Cardiac fibroblast (primary cell): Measurements from ENCODE around the gene CAMKK2.
"Not testable (repeated sequence)": the region's sequence is repeated elsewhere in the genome, so short reads cannot be mapped to it uniquely, and the experiment has no call there.

Experiments
- DNase-seq, 2 donors: peaks; one replicate each; pipeline versions ENCODE4 v3.0.0 to v3.0.0-alpha.2; 2010; ENCODE audit warnings: low read depth in 2 of 2
- H3K4me3 ChIP-seq, 2 donors: replicated peaks in 1 of 2; 1 replicate in 1 of 2; 2 replicates in 1 of 2; pipeline ENCODE4 v1.5.1; 2011; ENCODE audit warnings: low read depth in 2 of 2, low read length in 2 of 2, mild to moderate bottlenecking in 2 of 2, moderate library complexity in 1 of 2
- CTCF ChIP-seq: IDR thresholded peaks from one replicate; pipeline ENCODE4 v1.5.1; 2011; ENCODE audit warnings: low read depth, mild to moderate bottlenecking, low read length, inconsistent platforms

Gene CAMKK2

GRCh38 chr12:121230538-121230907, 66.0 kb downstream of the CAMKK2 start:
- H3K4me3 ChIP-seq = no peak overlapping the region
- no peak for DNase-seq
- no peak for TF ChIP-seq CTCF

- not testable (repeated sequence) for H3K4me3 ChIP-seq
- DNase-seq = peak; percentile 81 to 84
- TF ChIP-seq CTCF = peak; percentile 94
Observed at GRCh38 chr12:121229826-121230537, 66.5 kb downstream of the CAMKK2 start.

DNA sequence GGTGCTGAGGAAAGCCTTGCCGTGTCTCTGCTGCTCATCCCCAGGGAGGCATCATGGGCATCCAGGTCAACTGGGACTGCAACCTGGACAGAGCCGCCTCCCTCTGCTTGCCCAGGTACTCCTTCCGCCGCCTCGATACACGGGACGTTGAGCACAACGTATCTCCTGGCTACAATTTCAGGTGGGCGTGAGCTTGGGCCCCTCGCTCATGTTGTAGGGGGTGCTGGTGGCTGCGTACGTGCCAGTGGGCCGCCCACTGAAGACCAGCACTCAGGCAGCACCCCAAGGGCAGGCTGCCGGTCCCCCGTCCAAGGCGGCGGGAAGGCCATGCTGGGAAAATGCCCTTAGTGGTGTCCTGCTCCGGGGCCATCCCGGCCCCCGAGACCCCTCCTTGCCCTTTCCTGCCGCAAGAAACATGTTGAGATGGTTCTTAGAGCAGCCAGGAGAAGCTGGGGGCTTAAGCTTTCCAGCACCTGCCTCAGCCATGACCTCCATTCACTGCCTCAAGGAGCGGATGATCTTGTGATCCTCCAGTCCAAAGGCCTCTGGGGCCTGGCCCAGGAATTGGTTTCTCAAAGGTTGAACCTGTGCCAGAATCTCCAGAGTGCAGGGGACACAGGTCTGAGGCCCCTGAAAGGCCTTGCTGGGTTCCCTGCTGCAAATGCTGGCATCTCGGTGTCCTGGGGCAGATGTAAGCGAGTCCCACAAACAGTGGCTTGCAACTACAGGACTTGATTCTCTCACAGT, 67.4 kb downstream of the CAMKK2 start:
- no peak overlapping the region for H3K4me3 ChIP-seq
- no peak for DNase-seq
- no peak for TF ChIP-seq CTCF

DNA sequence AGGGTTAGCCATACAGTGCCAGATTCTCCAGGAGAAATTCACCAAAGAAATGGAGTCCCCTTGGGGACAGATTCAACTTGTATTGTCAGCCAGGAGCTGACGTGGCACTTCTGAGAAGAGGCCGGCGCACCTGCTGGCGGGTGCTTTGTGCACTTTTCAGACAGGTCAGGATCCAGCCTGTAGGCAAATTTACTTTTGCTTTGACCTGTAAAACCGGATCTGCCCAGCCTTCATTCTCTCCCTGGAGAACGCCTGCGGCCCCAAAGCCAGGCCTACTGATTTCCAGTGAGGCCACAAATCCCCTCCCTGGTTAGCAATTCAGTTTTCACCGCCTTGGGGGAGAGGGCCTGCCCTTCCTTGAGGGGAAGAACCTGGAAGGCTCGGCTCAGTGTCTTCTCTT, 69.2 kb downstream of the CAMKK2 start:
- TF ChIP-seq CTCF = no peak
- no peak for DNase-seq
- H3K4me3 ChIP-seq = no peak overlapping the region

- not testable (repeated sequence) for H3K4me3 ChIP-seq, DNase-seq
Observed at GRCh38 chr12:121226871-121227270, 69.6 kb downstream of the CAMKK2 start.

DNA sequence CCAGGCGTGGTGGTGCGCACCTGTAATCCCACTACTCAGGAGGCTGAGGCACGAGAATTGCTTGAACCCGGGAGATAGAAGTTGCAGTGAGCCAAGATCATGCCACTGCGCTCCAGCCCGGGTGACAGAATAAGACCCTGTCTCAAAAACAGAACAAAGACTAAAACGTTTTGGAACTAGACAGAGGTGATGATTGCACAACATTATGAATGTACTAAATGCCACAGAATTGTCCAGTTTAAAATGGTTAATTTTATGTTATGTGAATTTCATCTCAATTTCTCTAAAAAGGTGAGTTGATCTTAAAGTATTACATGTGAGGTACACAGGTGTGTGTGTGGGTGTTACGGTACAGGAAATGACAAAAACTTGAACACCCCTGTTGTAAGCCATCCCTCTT, 70.1 kb downstream of the CAMKK2 start:
- H3K4me3 ChIP-seq = no peak overlapping the region
- no peak for DNase-seq
- TF ChIP-seq CTCF = no peak

- H3K4me3 ChIP-seq = no peak overlapping the region
- DNase-seq = no peak
- TF ChIP-seq CTCF = no peak
Observed at GRCh38 chr12:121224591-121224990, 71.9 kb downstream of the CAMKK2 start.
